Measurements from ENCODE around the gene BAG1. TPM values are rescaled to one million over a fixed set of nuclear protein-coding genes. Genes with fewer than 3 reads are reported as not detected.

The BAG1 gene
- total and polyA plus RNA-seq, 5 experiments from 2014 or later: 55.9 to 92.6 (median 80.5) TPM

Other genes with a start within 250 kb of the BAG1 start
- 10 to 100 TPM; 70.7 to 71.3 TPM for gene DNAJA1, start 239.4 kb downstream of the BAG1 start, total RNA-seq
- gene DNAJA1, start 239.4 kb downstream of the BAG1 start, polyA plus RNA-seq: 100 to 1,000 TPM in 1 of 3 donors, 10 to 100 TPM in 2; 62.8 to 101 (median 70.7) TPM
- 10 to 100 TPM; 29.5 to 30.9 TPM for gene SMU1, start 188.0 kb downstream of the BAG1 start, total RNA-seq
- 10 to 100 TPM; 19.5 to 24.3 (median 23.7) TPM for gene SMU1, start 188.0 kb downstream of the BAG1 start, polyA plus RNA-seq
- 10 to 100 TPM; 28.7 to 30.8 TPM for gene B4GALT1, start 97.4 kb downstream of the BAG1 start, total RNA-seq
- gene B4GALT1, start 97.4 kb downstream of the BAG1 start, polyA plus RNA-seq: 10 to 100 TPM; 15.1 to 24.2 (median 18.6) TPM
- not detected for gene SPINK4, start 24.5 kb downstream of the BAG1 start, total RNA-seq
- not detected for gene SPINK4, start 24.5 kb downstream of the BAG1 start, polyA plus RNA-seq
- 10 to 100 TPM; 30.4 to 31.4 TPM for gene CHMP5, start 341 bp upstream of the BAG1 start, total RNA-seq
- 10 to 100 TPM; 38.7 to 40.0 (median 39.4) TPM for gene CHMP5, start 341 bp upstream of the BAG1 start, polyA plus RNA-seq
- 10 to 100 TPM; 70.3 to 70.5 TPM for gene NFX1, start 25.8 kb upstream of the BAG1 start, total RNA-seq
- 10 to 100 TPM; 22.8 to 42.7 (median 31.6) TPM for gene NFX1, start 25.8 kb upstream of the BAG1 start, polyA plus RNA-seq
- under 1 TPM in 1 of 2 experiments, not detected in 1; 0.71 TPM for gene AQP7, start 137.9 kb upstream of the BAG1 start, total RNA-seq
- gene AQP7, start 137.9 kb upstream of the BAG1 start, polyA plus RNA-seq: under 1 TPM in 1 of 3 donors, not detected in 2; 0.17 TPM
- gene AQP3, start 182.9 kb upstream of the BAG1 start, total RNA-seq: 10 to 100 TPM; 71.6 to 72.8 TPM
- 100 to 1,000 TPM; 124 to 166 (median 145) TPM for gene AQP3, start 182.9 kb upstream of the BAG1 start, polyA plus RNA-seq
- 10 to 100 TPM; 42.7 to 47.2 TPM for gene NOL6, start 209.2 kb upstream of the BAG1 start, total RNA-seq
- 10 to 100 TPM; 13.5 to 29.2 (median 19.3) TPM for gene NOL6, start 209.2 kb upstream of the BAG1 start, polyA plus RNA-seq